OCI-LY7 (cell line): ENCODE results near the gene CTBP2.

Experiments used
- EZH2phosphoT487 ChIP-seq: fragments of 200-600 bp; sonication (generic); IDR thresholded peaks from 2 replicates; pipeline ENCODE4 v1.6.1; 2018; ENCODE audit warnings: low read depth, borderline replicate concordance, mild to moderate bottlenecking, mixed run types, antibody characterized with exemption, low read length, moderate library complexity, mixed read lengths
- TF ChIP-seq, protein P1 (sequence below): fragments of 200-600 bp; sonication (generic); conservative IDR thresholded peaks from 2 replicates; pipeline ENCODE4 v1.5.1; 2014; ENCODE audit warnings: mild to moderate bottlenecking, antibody characterized with exemption, low read length, moderate library complexity, mixed read lengths

DNA sequence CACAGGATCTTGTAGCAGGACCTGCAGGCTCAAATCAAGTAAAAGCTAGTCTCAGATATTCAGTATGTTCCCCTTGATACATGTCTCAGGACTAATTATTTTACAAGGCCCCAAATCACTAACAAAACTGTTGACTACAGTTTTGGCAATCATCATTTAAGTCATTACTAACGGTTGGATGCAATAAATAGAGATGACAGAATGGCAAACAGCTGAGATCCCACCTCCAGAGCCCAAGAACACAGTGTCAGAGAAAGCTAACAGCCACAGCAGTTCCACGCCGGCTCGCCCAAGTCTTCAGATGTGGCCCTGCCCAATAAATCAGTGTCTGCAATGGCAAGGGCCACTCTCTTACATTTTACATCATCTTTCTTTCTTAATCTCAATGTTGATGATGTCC, 87.6 kb downstream of the CTBP2 start:
- TF ChIP-seq, protein P1, sequence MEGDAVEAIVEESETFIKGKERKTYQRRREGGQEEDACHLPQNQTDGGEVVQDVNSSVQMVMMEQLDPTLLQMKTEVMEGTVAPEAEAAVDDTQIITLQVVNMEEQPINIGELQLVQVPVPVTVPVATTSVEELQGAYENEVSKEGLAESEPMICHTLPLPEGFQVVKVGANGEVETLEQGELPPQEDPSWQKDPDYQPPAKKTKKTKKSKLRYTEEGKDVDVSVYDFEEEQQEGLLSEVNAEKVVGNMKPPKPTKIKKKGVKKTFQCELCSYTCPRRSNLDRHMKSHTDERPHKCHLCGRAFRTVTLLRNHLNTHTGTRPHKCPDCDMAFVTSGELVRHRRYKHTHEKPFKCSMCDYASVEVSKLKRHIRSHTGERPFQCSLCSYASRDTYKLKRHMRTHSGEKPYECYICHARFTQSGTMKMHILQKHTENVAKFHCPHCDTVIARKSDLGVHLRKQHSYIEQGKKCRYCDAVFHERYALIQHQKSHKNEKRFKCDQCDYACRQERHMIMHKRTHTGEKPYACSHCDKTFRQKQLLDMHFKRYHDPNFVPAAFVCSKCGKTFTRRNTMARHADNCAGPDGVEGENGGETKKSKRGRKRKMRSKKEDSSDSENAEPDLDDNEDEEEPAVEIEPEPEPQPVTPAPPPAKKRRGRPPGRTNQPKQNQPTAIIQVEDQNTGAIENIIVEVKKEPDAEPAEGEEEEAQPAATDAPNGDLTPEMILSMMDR = no peak
- TF ChIP-seq EZH2phosphoT487 = no peak
